Left lobe of liver (tissue), 2 donors: ENCODE results near the gene DTX3. TPM values are rescaled to one million over a fixed set of nuclear protein-coding genes. Genes with fewer than 3 reads are reported as not detected.
"Not testable (repeated sequence)": the region's sequence is repeated elsewhere in the genome, so short reads cannot be mapped to it uniquely, and the experiment has no call there.

Source experiments
- ATAC-seq: fragments of 200-7000 bp; cut with Tn5 transposase; one replicate; pipeline ENCODE4 v1.9.1; 2020; ENCODE audit warnings: mild to moderate bottlenecking, moderate library complexity
- DNase-seq: peaks from one replicate; pipeline ENCODE4 v3.0.0-alpha.2; 2020; ENCODE audit warnings: low spot score
- total RNA-seq: library from RNA; stranded (reverse); gene quantifications from one replicate; pipeline ENCODE4 v1.2.1, GENCODE V29; 2021
- donor health status: DM: no; HTN: no; CAD: no; lungs with moderate emphysema.
- donor health status: DM: no; HTN: yes; CAD: no.

DTX3 gene
- total RNA-seq, 1 donor from 2014 or later: 2.2 TPM

- ATAC-seq (no peak), DNase-seq (no peak)
These were observed 1.8 kb downstream of the DTX3 start for GRCh38 chr12:57606399-57606798.

- no peak for DNase-seq
- no peak for ATAC-seq
These were observed 2.2 kb downstream of the DTX3 start for GRCh38 chr12:57606821-57607220.

GRCh38 chr12:57607958-57608663, 3.5 kb downstream of the DTX3 start:
- ATAC-seq (no peak), DNase-seq (no peak)

GRCh38 chr12:57609101-57609780, 4.6 kb downstream of the DTX3 start:
- DNase-seq (no peak), ATAC-seq (no peak)

GRCh38 chr12:57609781-57610553, 5.3 kb downstream of the DTX3 start:
- DNase-seq (no peak), ATAC-seq (no peak)

- DNase-seq (no peak), ATAC-seq (peak; percentile 20)
These were observed 6.0 kb downstream of the DTX3 start for GRCh38 chr12:57610554-57611107.

- ATAC-seq: peak; percentile 72
These were observed 6.6 kb downstream of the DTX3 start, which contains the start of gene ARHGEF25 for GRCh38 chr12:57611108-57611826. Gene ARHGEF25 (plus strand): TSS chr12:57611435. CDS start chr12:57611895, 460 bp downstream.

GRCh38 chr12:57611827-57612710, 7.4 kb downstream of the DTX3 start:
- ATAC-seq: no peak
- DNase-seq: no peak

More at GRCh38 chr12:57611108-57611826, 6.6 kb downstream of the DTX3 start, which contains the start of gene ARHGEF25:
- peak; percentile 54 for DNase-seq

GRCh38 chr12:57612711-57613426, 8.2 kb downstream of the DTX3 start:
- DNase-seq (no peak), ATAC-seq (no peak)

- ATAC-seq (no peak), DNase-seq (no peak)
These were observed 8.9 kb downstream of the DTX3 start for GRCh38 chr12:57613427-57614109.

- no peak for ATAC-seq
- no peak for DNase-seq
These were observed 9.7 kb downstream of the DTX3 start for GRCh38 chr12:57614178-57614947.

GRCh38 chr12:57614948-57615500, 10.4 kb downstream of the DTX3 start:
- DNase-seq (no peak), ATAC-seq (no peak)

- DNase-seq (no peak), ATAC-seq (no peak)
These were observed 11.0 kb downstream of the DTX3 start for GRCh38 chr12:57615637-57616036.

GRCh38 chr12:57616383-57617101, 11.9 kb downstream of the DTX3 start:
- ATAC-seq: no peak
- DNase-seq: no peak

GRCh38 chr12:57617942-57618341, 13.3 kb downstream of the DTX3 start:
- DNase-seq: no peak
- ATAC-seq: no peak

GRCh38 chr12:57618431-57618830, 13.8 kb downstream of the DTX3 start:
- not testable (repeated sequence) for ATAC-seq, DNase-seq
